ENCODE data around the gene PMM1. TPM values are rescaled to one million over a fixed set of nuclear protein-coding genes. Genes with fewer than 3 reads are reported as not detected.

The PMM1 gene
- total and polyA plus RNA-seq, 8 donors: 15.2 to 131 (median 56.5) TPM

- no peaks in the 10 kb centered on the region for H3K27me3 ChIP-seq
- WGBS, 5 donors: 80 to 87% (median 85%) methylated on average over 15 to 18 of the region's 18 CpGs
- TF ChIP-seq CTCF (IDR thresholded peaks at IDR 0.05) (no peak), EP300 (IDR thresholded peaks at IDR 0.05) (no peak), POLR2AphosphoS5 (IDR thresholded peaks at IDR 0.05) (no peak), POLR2A (IDR thresholded peaks at IDR 0.05) (no peak)
- peaks cover 56 to 90% (median 85%) of the 10 kb centered on the region in 4 donors for H3K36me3 ChIP-seq
- peaks cover 8 to 26% (median 17%) of the 10 kb centered on the region in 4 donors for H3K4me1 ChIP-seq
- H3K9me3 ChIP-seq: no peaks in the 10 kb centered on the region
- intact Hi-C loops (cut with DNase I; ENCODE audit: low total_unique reads): no loop called here
- DNase-seq: no peak
- no peak overlapping the region for H3K4me3 ChIP-seq
- H3K27ac ChIP-seq: peak overlapping the region in 2 of 5 donors; percentile 14 to 64
Observed at GRCh38 chr22:41530890-41531714, 58.5 kb downstream of the PMM1 start.

GRCh38 chr22:41528938-41529561, 60.6 kb downstream of the PMM1 start:
- H3K36me3 ChIP-seq: peaks cover 65 to 90% (median 85%) of the 10 kb centered on the region in 4 donors
- no peak overlapping the region for H3K4me3 ChIP-seq
- peak overlapping the region in 2 of 5 donors; percentile 20 to 94 for H3K27ac ChIP-seq
- no peaks in the 10 kb centered on the region for H3K27me3 ChIP-seq
- H3K4me1 ChIP-seq: peaks cover 27 to 47% (median 38%) of the 10 kb centered on the region in 4 donors
- 74 to 82% (median 77%) methylated on average over 12 to 13 of the region's 13 CpGs for WGBS, 5 donors
- DNase-seq: no peak
- TF ChIP-seq CTCF (IDR thresholded peaks at IDR 0.05) (no peak), POLR2A (IDR thresholded peaks at IDR 0.05) (no peak), EP300 (IDR thresholded peaks at IDR 0.05) (no peak), POLR2AphosphoS5 (IDR thresholded peaks at IDR 0.05) (no peak)
- intact Hi-C loops (cut with DNase I; ENCODE audit: low total_unique reads): loop anchor here (5.0 kb wide), 1 partner anchor 132 kb away; no protein-coding TSS in a partner anchor
- no peaks in the 10 kb centered on the region for H3K9me3 ChIP-seq

GRCh38 chr22:41528132-41528766, 61.4 kb downstream of the PMM1 start:
- intact Hi-C loops (cut with DNase I; ENCODE audit: low total_unique reads): loop anchor here (5.0 kb wide), 1 partner anchor 131 kb away; no protein-coding TSS in a partner anchor
- Histone ChIP-seq H3K27me3 (no peaks in the 10 kb centered on the region), H3K36me3 (peaks cover 66 to 96% (median 87%) of the 10 kb centered on the region in 4 donors), H3K4me1 (peaks cover 35 to 49% (median 44%) of the 10 kb centered on the region in 4 donors), H3K9me3 (no peaks in the 10 kb centered on the region), H3K27ac (peak overlapping the region in 2 of 5 donors; percentile 89 to 94), H3K4me3 (no peak overlapping the region)
- TF ChIP-seq POLR2A (IDR thresholded peaks at IDR 0.05) (no peak), POLR2AphosphoS5 (IDR thresholded peaks at IDR 0.05) (no peak), EP300 (IDR thresholded peaks at IDR 0.05) (no peak), CTCF (IDR thresholded peaks at IDR 0.05) (no peak)
- DNase-seq: no peak
- WGBS, 5 donors: 71 to 83% (median 81%) methylated on average over 7 to 16 of the region's 16 CpGs

Other genes with a start within 250 kb of the PMM1 start
- gene TEF, start 207.9 kb downstream of the PMM1 start, total RNA-seq: 10 to 100 TPM in 3 of 5 donors, 1 to 10 TPM in 2; 7.0 to 29.1 (median 19.3) TPM
- gene TEF, start 207.9 kb downstream of the PMM1 start, polyA plus RNA-seq: 10 to 100 TPM in 1 of 3 donors, 1 to 10 TPM in 2; 6.7 to 12.2 (median 8.2) TPM
- gene TOB2, start 143.0 kb downstream of the PMM1 start, total RNA-seq: 10 to 100 TPM; 19.8 to 42.4 (median 31.5) TPM
- gene TOB2, start 143.0 kb downstream of the PMM1 start, polyA plus RNA-seq: 10 to 100 TPM; 11.0 to 17.1 (median 13.0) TPM
- gene PHF5A, start 121.1 kb downstream of the PMM1 start, total RNA-seq: 10 to 100 TPM in 4 of 5 donors, under 1 TPM in 1; 0.58 to 54.5 (median 28.8) TPM
- gene PHF5A, start 121.1 kb downstream of the PMM1 start, polyA plus RNA-seq: 10 to 100 TPM; 42.8 to 51.9 (median 48.0) TPM
- gene ACO2, start 120.7 kb downstream of the PMM1 start, total RNA-seq: 100 to 1,000 TPM in 3 of 5 donors, 10 to 100 TPM in 2; 87.0 to 238 (median 116) TPM
- gene ACO2, start 120.7 kb downstream of the PMM1 start, polyA plus RNA-seq: 10 to 100 TPM; 46.6 to 51.5 (median 51.1) TPM
- gene POLR3H, start 45.4 kb downstream of the PMM1 start, total RNA-seq: 10 to 100 TPM in 2 of 5 donors, 1 to 10 TPM in 3; 2.6 to 13.4 (median 7.1) TPM
- 10 to 100 TPM; 16.6 to 21.7 (median 16.7) TPM for gene POLR3H, start 45.4 kb downstream of the PMM1 start, polyA plus RNA-seq
- gene CSDC2, start 28.8 kb downstream of the PMM1 start, total RNA-seq: 1 to 10 TPM in 3 of 5 donors, under 1 TPM in 1, not detected in 1; 0.89 to 6.5 (median 1.4) TPM
- 1 to 10 TPM; 1.8 to 5.5 (median 2.8) TPM for gene CSDC2, start 28.8 kb downstream of the PMM1 start, polyA plus RNA-seq
- gene DESI1, start 31.2 kb upstream of the PMM1 start, total RNA-seq: 10 to 100 TPM; 10.4 to 39.7 (median 15.4) TPM
- 10 to 100 TPM; 11.9 to 17.4 (median 16.2) TPM for gene DESI1, start 31.2 kb upstream of the PMM1 start, polyA plus RNA-seq
- 100 to 1,000 TPM in 4 of 5 donors, 10 to 100 TPM in 1; 40.3 to 315 (median 162) TPM for gene XRCC6, start 31.5 kb upstream of the PMM1 start, total RNA-seq
- gene XRCC6, start 31.5 kb upstream of the PMM1 start, polyA plus RNA-seq: 100 to 1,000 TPM; 117 to 137 (median 129) TPM
- 100 to 1,000 TPM in 1 of 5 donors, 10 to 100 TPM in 4; 12.2 to 151 (median 60.7) TPM for gene SNU13, start 99.0 kb upstream of the PMM1 start, total RNA-seq
- gene SNU13, start 99.0 kb upstream of the PMM1 start, polyA plus RNA-seq: 100 to 1,000 TPM; 131 to 154 (median 152) TPM
- gene MEI1, start 109.7 kb upstream of the PMM1 start, total RNA-seq: 10 to 100 TPM in 1 of 5 donors, 1 to 10 TPM in 2, not detected in 2; 1.7 to 15.2 (median 5.4) TPM
- 1 to 10 TPM; 1.6 to 3.7 (median 3.1) TPM for gene MEI1, start 109.7 kb upstream of the PMM1 start, polyA plus RNA-seq
- gene CCDC134, start 210.8 kb upstream of the PMM1 start, total RNA-seq: 10 to 100 TPM in 2 of 5 donors, 1 to 10 TPM in 2, not detected in 1; 4.9 to 16.5 (median 12.1) TPM
- 1 to 10 TPM in 2 of 3 donors, not detected in 1; 1.6 to 2.5 TPM for gene CCDC134, start 210.8 kb upstream of the PMM1 start, polyA plus RNA-seq
- 100 to 1,000 TPM in 1 of 5 donors, 10 to 100 TPM in 4; 41.3 to 159 (median 91.7) TPM for gene SREBF2, start 243.3 kb upstream of the PMM1 start, total RNA-seq
- gene SREBF2, start 243.3 kb upstream of the PMM1 start, polyA plus RNA-seq: 10 to 100 TPM; 12.2 to 48.7 (median 29.8) TPM

All from stomach (tissue), 9 donors.